PFSK-1 (cell line): ENCODE results near the gene SYTL3.

Source experiments
- FOXP2 ChIP-seq: optimal IDR thresholded peaks from 2 replicates; pipeline ENCODE3; 2011; ENCODE audit warnings: borderline replicate concordance, control low read depth, inconsistent platforms; ENCODE audit not compliant: insufficient read depth; ENCODE audit errors: extremely low read length, extremely low read depth
- POLR2AphosphoS5 ChIP-seq: IDR thresholded peaks from 2 replicates; pipeline ENCODE4 v1.6.1; 2012; ENCODE audit warnings: low read depth, mild to moderate bottlenecking, control low read depth, low read length, moderate library complexity
- SIN3A ChIP-seq: IDR thresholded peaks from 2 replicates; pipeline ENCODE4 v1.6.1; 2012; ENCODE audit warnings: mild to moderate bottlenecking, low read length, moderate library complexity, borderline replicate concordance; ENCODE audit not compliant: insufficient read depth
- TAF1 ChIP-seq: IDR thresholded peaks from 2 replicates; pipeline ENCODE4 v1.6.1; 2012; ENCODE audit warnings: low read length, control low read depth, borderline replicate concordance; ENCODE audit not compliant: insufficient read depth
- TF ChIP-seq, protein P1 (sequence below), 2 experiments: IDR thresholded peaks; 2 replicates each; pipeline versions ENCODE4 v1.6.1 to v1.8.0; 2011 to 2012; ENCODE audit warnings: low read depth in 2 of 2, low read length in 2 of 2, control low read depth in 1 of 2, inconsistent platforms in 1 of 2, mild to moderate bottlenecking in 1 of 2, moderate library complexity in 1 of 2; ENCODE audit not compliant: insufficient read depth in 1 of 2

The SYTL3 gene

DNA sequence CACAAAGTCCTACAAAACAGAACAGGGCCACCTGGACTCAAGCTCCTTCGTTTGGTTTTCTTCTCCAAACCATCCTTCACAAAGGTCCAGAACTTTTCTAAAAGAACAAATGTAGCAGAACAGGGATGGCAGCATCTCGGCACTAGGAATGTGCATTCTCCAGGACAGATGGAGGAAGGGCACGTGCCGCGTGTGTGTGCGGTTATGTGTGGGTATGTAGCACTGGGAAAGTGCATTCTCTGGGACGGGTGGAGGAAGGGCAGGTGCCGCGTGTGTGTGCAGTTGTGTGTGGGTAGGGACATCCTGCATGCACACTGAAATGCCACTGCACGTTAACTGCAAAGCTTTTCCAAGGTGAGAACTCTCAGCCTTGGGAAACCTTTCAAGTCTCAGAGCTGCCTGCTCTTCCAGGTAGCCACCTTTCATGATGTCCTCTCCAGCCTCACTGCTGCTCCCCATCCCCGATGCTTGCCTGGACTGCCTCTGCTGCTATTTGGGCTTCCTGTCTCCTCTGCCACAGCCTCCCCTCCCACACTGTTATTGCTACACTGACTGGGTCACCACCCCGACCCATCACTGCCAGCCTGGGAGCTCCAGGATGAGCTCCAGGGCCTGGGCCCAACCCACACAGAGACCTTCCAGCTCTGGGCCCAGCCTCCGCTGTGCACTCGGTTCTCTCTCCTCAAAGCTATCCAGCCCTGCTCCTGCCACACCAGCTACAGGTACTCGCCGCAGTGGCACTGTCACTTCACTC, 121.7 kb downstream of the SYTL3 start:
- TF ChIP-seq SIN3A (no peak), TAF1 (no peak), POLR2AphosphoS5 (no peak), FOXP2 (no peak)
- TF ChIP-seq, protein P1, sequence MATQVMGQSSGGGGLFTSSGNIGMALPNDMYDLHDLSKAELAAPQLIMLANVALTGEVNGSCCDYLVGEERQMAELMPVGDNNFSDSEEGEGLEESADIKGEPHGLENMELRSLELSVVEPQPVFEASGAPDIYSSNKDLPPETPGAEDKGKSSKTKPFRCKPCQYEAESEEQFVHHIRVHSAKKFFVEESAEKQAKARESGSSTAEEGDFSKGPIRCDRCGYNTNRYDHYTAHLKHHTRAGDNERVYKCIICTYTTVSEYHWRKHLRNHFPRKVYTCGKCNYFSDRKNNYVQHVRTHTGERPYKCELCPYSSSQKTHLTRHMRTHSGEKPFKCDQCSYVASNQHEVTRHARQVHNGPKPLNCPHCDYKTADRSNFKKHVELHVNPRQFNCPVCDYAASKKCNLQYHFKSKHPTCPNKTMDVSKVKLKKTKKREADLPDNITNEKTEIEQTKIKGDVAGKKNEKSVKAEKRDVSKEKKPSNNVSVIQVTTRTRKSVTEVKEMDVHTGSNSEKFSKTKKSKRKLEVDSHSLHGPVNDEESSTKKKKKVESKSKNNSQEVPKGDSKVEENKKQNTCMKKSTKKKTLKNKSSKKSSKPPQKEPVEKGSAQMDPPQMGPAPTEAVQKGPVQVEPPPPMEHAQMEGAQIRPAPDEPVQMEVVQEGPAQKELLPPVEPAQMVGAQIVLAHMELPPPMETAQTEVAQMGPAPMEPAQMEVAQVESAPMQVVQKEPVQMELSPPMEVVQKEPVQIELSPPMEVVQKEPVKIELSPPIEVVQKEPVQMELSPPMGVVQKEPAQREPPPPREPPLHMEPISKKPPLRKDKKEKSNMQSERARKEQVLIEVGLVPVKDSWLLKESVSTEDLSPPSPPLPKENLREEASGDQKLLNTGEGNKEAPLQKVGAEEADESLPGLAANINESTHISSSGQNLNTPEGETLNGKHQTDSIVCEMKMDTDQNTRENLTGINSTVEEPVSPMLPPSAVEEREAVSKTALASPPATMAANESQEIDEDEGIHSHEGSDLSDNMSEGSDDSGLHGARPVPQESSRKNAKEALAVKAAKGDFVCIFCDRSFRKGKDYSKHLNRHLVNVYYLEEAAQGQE (IDR thresholded peaks at IDR 0.05; ENCODE audit: insufficient read depth in 1 of 2, low read depth in 2 of 2, low read length in 2 of 2): no peak

DNA sequence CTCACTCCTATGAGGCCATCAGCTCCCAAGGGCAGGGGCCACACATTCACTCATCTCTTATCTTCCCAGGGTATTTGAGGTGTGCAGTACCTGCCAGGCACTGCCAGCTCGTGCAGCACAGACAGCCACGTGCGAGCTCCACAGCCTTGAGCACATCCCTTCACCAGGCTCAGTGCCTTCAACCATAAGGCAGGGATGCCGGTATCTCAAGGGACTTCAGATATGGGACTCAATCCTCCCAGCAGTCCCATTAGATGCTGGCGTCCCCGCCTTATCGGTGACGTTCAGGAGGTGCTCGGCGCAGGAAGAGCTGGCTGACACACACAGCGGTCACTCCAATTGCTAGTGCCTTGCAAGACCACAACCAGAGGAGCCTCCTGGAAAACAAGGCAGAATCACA, 122.3 kb downstream of the SYTL3 start:
- TF ChIP-seq FOXP2 (no peak), TAF1 (no peak), SIN3A (no peak), POLR2AphosphoS5 (no peak)
- TF ChIP-seq, protein P1 (IDR thresholded peaks at IDR 0.05; ENCODE audit: insufficient read depth in 1 of 2, low read depth in 2 of 2, low read length in 2 of 2): no peak

DNA sequence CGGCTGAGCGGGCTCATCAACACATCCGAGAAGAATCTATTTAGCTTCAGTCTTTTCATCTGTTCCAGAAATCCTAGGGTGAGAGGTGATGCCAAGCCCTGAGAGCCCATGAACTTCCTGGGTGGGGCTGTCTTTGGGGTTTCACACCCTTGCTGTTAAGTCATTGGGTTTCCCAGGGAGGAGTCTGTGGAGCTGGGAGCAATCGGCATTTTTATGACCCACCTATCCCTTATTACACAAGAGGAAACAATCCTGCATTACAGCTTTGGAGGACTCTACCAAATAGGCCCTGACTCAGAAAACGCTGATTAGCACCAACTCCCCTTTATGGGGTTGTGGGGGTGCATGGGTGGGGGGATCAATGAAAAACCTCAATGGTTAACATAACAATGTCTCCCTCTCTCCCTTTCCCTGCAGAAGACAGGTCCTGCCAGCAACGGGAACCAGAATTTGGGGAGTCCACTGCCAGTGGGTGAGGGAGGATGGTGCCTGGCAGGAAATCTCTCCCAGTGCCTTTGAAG, 123.1 kb downstream of the SYTL3 start:
- no peak for TF ChIP-seq SIN3A
- no peak for TF ChIP-seq POLR2AphosphoS5

DNA sequence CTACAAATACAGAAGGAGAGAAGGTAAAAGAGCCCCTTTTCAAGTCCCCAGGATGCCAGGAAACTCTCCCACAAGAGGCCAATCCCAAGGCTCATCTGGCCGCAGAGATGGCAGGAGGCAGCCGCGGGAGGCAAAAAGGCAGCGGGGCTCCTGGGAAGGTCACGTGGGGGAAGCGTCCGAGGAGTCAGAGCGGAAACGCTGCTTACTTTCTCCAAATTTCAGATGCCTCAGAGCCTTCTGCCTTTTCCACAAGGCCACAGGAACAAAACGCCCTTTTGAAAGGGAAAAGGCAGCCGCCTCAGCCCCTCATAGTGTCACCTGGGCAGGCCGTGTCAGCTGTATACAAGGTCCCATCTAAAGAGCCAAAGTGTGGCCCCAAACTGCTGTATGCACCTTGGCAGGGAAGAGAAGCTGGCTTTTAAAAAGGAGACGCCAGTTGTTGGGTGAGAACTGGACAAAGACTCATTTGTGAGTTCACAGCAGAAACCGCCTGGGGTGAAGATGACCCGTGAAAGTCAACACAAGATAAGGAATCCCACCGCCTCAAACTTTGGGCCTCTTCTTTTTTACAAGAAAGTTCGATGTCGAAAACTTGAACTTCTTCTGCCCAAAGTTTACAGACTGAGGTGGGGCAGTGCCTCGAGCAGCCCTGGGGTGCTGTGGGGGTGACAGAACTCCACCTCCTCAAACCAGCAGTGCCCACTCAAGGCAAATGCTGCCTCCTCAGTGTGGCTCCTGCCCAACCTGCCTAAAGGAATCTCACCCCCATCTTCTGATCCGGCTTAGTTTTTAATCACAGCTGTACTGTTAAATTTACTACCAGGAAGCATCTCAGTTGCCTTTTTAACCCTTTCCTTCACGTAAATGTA, 124.0 kb downstream of the SYTL3 start:
- TF ChIP-seq TAF1: no peak
- no peak for TF ChIP-seq POLR2AphosphoS5
- no peak for TF ChIP-seq SIN3A

DNA sequence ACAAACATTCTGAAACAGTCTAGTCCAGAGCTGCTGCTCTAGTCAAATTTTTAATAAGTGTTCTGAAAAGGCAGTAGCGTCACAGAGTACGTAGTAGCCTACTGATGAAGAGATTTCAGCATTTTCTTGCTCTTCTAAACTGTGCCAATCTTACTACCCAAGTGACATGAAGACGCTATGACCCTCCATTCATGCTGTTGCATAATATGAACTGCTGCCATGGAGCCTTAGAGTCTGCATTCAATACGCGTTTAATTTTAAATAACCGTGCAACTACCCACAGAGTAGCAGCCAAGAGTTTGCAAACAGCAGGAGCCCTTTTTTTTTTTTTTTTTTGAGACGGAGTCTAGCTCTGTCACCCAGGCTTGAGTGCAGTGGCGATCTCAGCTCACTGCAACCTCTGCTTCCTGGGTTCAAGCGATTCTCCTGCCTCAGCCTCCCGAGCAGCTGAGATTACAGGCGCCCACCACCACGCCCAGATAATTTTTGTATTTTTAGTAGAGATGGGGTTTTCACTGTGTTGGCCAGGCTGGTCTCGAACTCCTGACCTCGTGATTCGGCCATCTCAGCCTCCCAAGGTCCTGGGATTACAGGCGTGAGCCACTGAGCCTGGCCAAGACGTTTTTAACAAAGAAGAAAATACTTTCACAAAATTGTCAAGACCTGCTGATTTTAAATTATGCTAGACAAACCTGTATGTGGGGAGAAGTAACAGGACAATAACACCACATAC, 125.0 kb downstream of the SYTL3 start:
- TF ChIP-seq SIN3A: no peak
- TF ChIP-seq, protein P1 (IDR thresholded peaks at IDR 0.05; ENCODE audit: insufficient read depth in 1 of 2, low read depth in 2 of 2, low read length in 2 of 2): no peak
- TF ChIP-seq POLR2AphosphoS5: no peak
- no peak for TF ChIP-seq TAF1
- TF ChIP-seq FOXP2: no peak
